ENCODE results near the gene ATG10.

The ATG10 gene

DNA sequence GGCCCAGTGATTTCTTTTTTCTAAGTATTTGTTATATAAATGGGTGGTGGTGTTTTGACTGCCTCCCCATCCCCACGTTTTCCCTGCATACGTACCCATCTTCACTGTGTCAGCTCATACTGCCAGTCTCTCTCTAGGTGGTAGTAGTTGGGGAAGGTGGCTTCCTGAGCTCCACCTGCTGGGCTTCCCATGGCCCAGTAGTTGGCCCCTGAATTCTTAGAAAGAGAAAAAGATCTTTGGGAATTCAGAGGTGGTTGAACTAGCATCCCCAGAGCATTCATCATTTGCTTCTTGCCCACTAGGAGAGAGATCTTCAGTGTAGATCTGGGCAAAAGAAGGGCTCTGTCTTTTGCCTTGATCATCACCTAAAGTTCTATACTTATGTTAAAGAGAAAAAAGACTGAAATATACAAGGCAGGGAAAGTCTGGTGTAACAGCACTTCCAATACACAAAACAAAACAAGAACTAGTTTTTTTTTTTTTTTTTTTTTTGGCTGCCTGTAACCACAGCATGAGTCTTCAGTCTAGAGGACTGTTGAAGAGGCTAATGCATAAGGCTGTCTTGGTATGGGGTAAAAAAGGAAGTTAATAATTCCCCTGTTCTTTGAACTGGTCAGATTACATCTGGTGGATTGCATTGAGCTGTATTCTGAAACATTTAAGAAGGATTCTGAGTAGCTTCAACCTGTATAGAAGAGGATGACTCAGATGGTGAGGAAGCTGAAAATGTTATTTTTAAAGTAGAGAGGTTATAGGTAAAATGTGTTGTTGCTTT lies 128.7 kb downstream of the ATG10 start:
- peak overlapping the region; percentile 50 for H3K4me2 ChIP-seq (ENCODE audit: insufficient read depth, low read length)

DNA sequence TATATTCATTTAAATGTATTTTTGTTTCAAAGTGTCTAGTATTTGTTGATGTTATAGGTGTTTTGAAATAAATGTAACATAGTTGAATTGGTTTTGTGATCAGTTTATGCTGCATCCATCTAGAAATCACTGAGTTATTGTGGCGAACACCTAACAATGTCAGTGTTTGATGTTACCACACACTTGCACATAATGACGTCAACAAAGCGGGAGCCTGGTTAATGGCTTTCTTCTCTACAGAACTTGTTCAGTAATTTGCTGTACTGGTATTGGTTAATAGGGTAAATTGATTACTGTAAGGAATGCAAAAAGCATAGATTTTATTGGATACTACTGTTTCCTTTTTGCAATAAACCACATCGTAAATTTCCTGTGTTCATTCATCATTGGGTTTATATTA lies 133.0 kb downstream of the ATG10 start:
- Histone ChIP-seq H3K79me2 (ENCODE audit: insufficient read depth, low read length) (peaks cover 7% of the 10 kb centered on the region; the same call in 1 of the 2 replicates), H3K27ac (ENCODE audit: low read length) (no peak overlapping the region), H3K4me3 (ENCODE audit: low read depth in 1 of 2, low read length in 2 of 2) (no peak overlapping the region), H3K4me2 (ENCODE audit: insufficient read depth, low read length) (no peak overlapping the region), H3K9me3 (ENCODE audit: insufficient read depth, low read length, severe bottlenecking) (no peaks in the 10 kb centered on the region), H4K20me1 (ENCODE audit: insufficient read depth, low read length) (no peaks in the 10 kb centered on the region), H2AFZ (ENCODE audit: low read depth, low read length) (no peak overlapping the region), H3K36me3 (ENCODE audit: insufficient read depth, low read length) (peaks cover 3% of the 10 kb centered on the region; the same call in 1 of the 2 replicates), H3K27me3 (ENCODE audit: insufficient read depth, low read length, poor library complexity) (no peaks in the 10 kb centered on the region), H3K4me1 (ENCODE audit: insufficient read depth, low read length) (peaks cover 18% of the 10 kb centered on the region), H3K9ac (ENCODE audit: low read depth, low read length) (no peak overlapping the region)
- DNase-seq (no peak), ATAC-seq (ENCODE audit: insufficient read depth, low read depth) (no peak)
- TF ChIP-seq, protein P1, sequence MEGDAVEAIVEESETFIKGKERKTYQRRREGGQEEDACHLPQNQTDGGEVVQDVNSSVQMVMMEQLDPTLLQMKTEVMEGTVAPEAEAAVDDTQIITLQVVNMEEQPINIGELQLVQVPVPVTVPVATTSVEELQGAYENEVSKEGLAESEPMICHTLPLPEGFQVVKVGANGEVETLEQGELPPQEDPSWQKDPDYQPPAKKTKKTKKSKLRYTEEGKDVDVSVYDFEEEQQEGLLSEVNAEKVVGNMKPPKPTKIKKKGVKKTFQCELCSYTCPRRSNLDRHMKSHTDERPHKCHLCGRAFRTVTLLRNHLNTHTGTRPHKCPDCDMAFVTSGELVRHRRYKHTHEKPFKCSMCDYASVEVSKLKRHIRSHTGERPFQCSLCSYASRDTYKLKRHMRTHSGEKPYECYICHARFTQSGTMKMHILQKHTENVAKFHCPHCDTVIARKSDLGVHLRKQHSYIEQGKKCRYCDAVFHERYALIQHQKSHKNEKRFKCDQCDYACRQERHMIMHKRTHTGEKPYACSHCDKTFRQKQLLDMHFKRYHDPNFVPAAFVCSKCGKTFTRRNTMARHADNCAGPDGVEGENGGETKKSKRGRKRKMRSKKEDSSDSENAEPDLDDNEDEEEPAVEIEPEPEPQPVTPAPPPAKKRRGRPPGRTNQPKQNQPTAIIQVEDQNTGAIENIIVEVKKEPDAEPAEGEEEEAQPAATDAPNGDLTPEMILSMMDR (IDR thresholded peaks at IDR 0.05; ENCODE audit: borderline replicate concordance, extremely low read depth, low read length, poor library complexity, severe bottlenecking) = no peak
- no peak for TF ChIP-seq EZH2 (IDR thresholded peaks at IDR 0.05; ENCODE audit: borderline replicate concordance, low read depth, low read length, severe bottlenecking)

More for the DNA sequence above, 128.7 kb downstream of the ATG10 start:
- peaks cover 28% of the 10 kb centered on the region for H3K4me1 ChIP-seq (ENCODE audit: insufficient read depth, low read length)
- no peaks in the 10 kb centered on the region for H3K27me3 ChIP-seq (ENCODE audit: insufficient read depth, low read length, poor library complexity)
- 0 out of 2 replicates have a peak overlapping the region, but pooled peaks have one; percentile 28 for H3K9ac ChIP-seq (ENCODE audit: low read depth, low read length)
- peak overlapping the region; percentile 63 for H3K27ac ChIP-seq (ENCODE audit: low read length)
- no peak overlapping the region; the same call in 1 of the 2 replicates for H2AFZ ChIP-seq (ENCODE audit: low read depth, low read length)
- no peaks in the 10 kb centered on the region for H3K9me3 ChIP-seq (ENCODE audit: insufficient read depth, low read length, severe bottlenecking)
- H4K20me1 ChIP-seq (ENCODE audit: insufficient read depth, low read length) = no peaks in the 10 kb centered on the region
- no peaks in the 10 kb centered on the region for H3K36me3 ChIP-seq (ENCODE audit: insufficient read depth, low read length)
- DNase-seq = peak; percentile 20
- TF ChIP-seq, protein P1 (IDR thresholded peaks at IDR 0.05; ENCODE audit: borderline replicate concordance, extremely low read depth, low read length, poor library complexity, severe bottlenecking) = peak; percentile 34
- TF ChIP-seq EZH2 (IDR thresholded peaks at IDR 0.05; ENCODE audit: borderline replicate concordance, low read depth, low read length, severe bottlenecking) = no peak
- no peak overlapping the region for H3K4me3 ChIP-seq (ENCODE audit: low read depth in 1 of 2, low read length in 2 of 2)
- ATAC-seq (ENCODE audit: insufficient read depth, low read depth) = peak; percentile 97
- H3K79me2 ChIP-seq (ENCODE audit: insufficient read depth, low read length) = peaks cover 3% of the 10 kb centered on the region; the same call in 1 of the 2 replicates

GRCh38 chr5:82105457-82105856 lies 133.6 kb downstream of the ATG10 start:
- ATAC-seq (ENCODE audit: insufficient read depth, low read depth) (no peak), DNase-seq (no peak)
- Histone ChIP-seq H2AFZ (ENCODE audit: low read depth, low read length) (no peak overlapping the region), H3K79me2 (ENCODE audit: insufficient read depth, low read length) (peaks cover 7% of the 10 kb centered on the region; the same call in 1 of the 2 replicates), H3K4me1 (ENCODE audit: insufficient read depth, low read length) (peaks cover 12% of the 10 kb centered on the region), H3K9ac (ENCODE audit: low read depth, low read length) (no peak overlapping the region), H3K4me2 (ENCODE audit: insufficient read depth, low read length) (no peak overlapping the region), H4K20me1 (ENCODE audit: insufficient read depth, low read length) (no peaks in the 10 kb centered on the region), H3K4me3 (ENCODE audit: low read depth in 1 of 2, low read length in 2 of 2) (no peak overlapping the region), H3K9me3 (ENCODE audit: insufficient read depth, low read length, severe bottlenecking) (no peaks in the 10 kb centered on the region), H3K27ac (ENCODE audit: low read length) (no peak overlapping the region), H3K36me3 (ENCODE audit: insufficient read depth, low read length) (peaks cover 3% of the 10 kb centered on the region; the same call in 1 of the 2 replicates), H3K27me3 (ENCODE audit: insufficient read depth, low read length, poor library complexity) (no peaks in the 10 kb centered on the region)
- TF ChIP-seq, protein P1 (IDR thresholded peaks at IDR 0.05; ENCODE audit: borderline replicate concordance, extremely low read depth, low read length, poor library complexity, severe bottlenecking) = no peak
- no peak for TF ChIP-seq EZH2 (IDR thresholded peaks at IDR 0.05; ENCODE audit: borderline replicate concordance, low read depth, low read length, severe bottlenecking)
